ENCODE data around the gene FGD4.

The FGD4 gene

GRCh38 chr12:32692358-32692757 lies 293.0 kb downstream of the FGD4 start:
- DNase-seq: no peak

- no peak for DNase-seq
Measured at GRCh38 chr12:32693036-32693435, 293.7 kb downstream of the FGD4 start.
